Upper lobe of left lung (tissue), 4 donors: ENCODE results near the gene PCSK5.

Source experiments
- POLR2A ChIP-seq, 4 donors: fragments of 450-650 bp; IDR thresholded peaks; one replicate each; pipeline ENCODE4 v1.5.1; 2016 to 2017; ENCODE audit warnings: antibody characterized with exemption in 4 of 4, mild to moderate bottlenecking in 2 of 4
- TF ChIP-seq, protein P1 (sequence below), 6 experiments: fragments of 450-650 bp in 4 of 6; fragments of 200-600 bp in 2 of 6; sonication (generic) in 2 of 6; IDR thresholded peaks; one replicate each; pipeline ENCODE4 v1.5.1; 2016 to 2019; ENCODE audit warnings: antibody characterized with exemption in 6 of 6

DNA sequence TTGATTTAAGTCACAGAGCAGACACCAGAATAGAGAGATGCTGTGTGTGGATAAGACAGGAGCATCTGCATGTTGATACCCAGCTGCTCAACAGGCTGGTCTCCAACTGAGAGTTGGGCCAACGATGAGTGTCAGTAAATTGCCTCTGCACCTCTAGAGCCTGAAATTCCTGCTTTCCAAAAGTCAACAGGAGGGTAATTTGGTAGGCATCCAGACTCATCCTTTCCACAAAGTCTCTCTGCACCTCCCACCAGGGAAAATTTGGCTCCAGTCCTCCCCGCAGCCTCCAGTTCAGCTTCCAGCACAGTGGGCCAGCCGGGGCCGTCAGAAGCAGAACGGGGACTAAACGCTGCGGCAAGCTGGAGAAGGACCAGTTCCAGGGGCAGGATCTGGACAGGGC, 366.8 kb downstream of the PCSK5 start:
- TF ChIP-seq, protein P1, sequence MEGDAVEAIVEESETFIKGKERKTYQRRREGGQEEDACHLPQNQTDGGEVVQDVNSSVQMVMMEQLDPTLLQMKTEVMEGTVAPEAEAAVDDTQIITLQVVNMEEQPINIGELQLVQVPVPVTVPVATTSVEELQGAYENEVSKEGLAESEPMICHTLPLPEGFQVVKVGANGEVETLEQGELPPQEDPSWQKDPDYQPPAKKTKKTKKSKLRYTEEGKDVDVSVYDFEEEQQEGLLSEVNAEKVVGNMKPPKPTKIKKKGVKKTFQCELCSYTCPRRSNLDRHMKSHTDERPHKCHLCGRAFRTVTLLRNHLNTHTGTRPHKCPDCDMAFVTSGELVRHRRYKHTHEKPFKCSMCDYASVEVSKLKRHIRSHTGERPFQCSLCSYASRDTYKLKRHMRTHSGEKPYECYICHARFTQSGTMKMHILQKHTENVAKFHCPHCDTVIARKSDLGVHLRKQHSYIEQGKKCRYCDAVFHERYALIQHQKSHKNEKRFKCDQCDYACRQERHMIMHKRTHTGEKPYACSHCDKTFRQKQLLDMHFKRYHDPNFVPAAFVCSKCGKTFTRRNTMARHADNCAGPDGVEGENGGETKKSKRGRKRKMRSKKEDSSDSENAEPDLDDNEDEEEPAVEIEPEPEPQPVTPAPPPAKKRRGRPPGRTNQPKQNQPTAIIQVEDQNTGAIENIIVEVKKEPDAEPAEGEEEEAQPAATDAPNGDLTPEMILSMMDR (IDR thresholded peaks at IDR 0.05): no peak
- TF ChIP-seq POLR2A (IDR thresholded peaks at IDR 0.05): no peak
